HG03045 (cell line): ENCODE results near the gene OR8G5.
"Not testable (repeated sequence)": the region's sequence is repeated elsewhere in the genome, so short reads cannot be mapped to it uniquely, and the experiment has no call there.

Source experiments
- ATAC-seq: cut with Tn5 transposase; IDR thresholded peaks from one replicate; pipeline ENCODE4 v1.9.1; 2021; ENCODE audit warnings: mild to moderate bottlenecking, moderate library complexity; ENCODE audit not compliant: unreplicated experiment

The OR8G5 gene, protein sequence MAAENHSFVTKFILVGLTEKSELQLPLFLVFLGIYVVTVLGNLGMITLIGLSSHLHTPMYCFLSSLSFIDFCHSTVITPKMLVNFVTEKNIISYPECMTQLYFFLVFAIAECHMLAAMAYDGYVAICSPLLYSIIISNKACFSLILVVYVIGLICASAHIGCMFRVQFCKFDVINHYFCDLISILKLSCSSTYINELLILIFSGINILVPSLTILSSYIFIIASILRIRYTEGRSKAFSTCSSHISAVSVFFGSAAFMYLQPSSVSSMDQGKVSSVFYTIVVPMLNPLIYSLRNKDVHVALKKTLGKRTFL

DNA sequence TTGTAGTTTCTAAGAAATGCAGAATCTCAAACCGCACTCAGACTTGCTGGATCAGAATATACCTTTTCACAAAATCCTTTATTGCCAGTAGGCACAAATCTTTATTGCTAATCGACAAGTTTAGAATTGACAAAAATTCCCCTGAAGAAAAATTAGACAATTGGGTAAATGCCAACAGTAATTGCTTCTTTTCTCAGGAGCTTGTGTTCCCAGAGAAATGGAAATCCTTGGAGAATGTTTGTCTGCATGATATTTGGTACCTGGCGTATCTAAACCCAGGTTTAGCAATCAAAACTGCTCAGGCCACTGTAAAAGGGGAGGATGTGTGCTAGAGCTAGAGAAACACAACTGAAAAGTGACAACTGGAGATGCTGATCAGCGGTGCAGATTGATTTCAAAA is at the start of gene OR8G5:
Gene OR8G5, plus strand, starts transcription at position 301 of the 400 bp plus-strand sequence. CDS start 8,556 bp downstream, outside the sequence.
- no peak for ATAC-seq

GRCh38 chr11:124207102-124207792 is 48.9 kb upstream of the OR8G5 start:
- ATAC-seq: no peak

- ATAC-seq: no peak
These were observed 46.3 kb upstream of the OR8G5 start for GRCh38 chr11:124209824-124210357.

DNA sequence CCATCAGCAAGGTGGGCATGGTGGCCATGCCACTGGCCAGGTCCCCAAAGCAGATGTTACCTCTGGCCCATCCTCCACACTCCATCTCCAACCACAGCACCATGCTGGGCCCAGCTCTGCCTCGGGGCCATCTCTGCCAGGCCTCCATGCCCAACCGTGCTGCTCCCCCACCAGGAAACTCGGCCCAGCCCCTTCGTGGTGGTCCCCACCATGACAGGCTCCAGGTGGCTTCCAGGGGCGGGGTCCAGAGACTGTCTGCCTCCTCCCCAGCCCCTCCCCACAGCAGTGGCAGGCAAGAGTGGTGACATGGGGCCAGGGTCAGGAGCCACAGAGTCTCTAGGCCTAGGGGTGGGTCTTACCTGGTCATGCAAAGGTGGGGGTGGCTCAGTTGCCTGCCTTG is 45.8 kb upstream of the OR8G5 start:
- no peak for ATAC-seq

DNA sequence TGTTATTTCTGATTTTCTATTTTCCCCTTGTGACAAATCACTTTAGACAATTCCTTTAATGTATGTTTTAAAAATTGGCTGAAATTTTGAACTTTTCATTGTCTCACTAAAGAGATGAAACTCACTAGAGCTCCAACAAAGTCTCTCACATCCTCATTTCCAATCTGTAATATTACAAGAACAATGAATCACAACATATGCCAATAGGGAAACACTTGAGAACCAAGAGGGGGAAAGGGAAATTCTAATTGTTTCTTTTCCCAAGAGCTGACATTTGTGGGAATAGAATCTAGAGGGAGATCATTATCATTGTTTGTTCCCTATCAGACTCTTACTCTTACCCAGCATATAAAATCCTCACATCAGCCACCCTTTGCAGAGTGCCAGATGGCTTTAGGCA is 44.9 kb upstream of the OR8G5 start:
- no peak for ATAC-seq

DNA sequence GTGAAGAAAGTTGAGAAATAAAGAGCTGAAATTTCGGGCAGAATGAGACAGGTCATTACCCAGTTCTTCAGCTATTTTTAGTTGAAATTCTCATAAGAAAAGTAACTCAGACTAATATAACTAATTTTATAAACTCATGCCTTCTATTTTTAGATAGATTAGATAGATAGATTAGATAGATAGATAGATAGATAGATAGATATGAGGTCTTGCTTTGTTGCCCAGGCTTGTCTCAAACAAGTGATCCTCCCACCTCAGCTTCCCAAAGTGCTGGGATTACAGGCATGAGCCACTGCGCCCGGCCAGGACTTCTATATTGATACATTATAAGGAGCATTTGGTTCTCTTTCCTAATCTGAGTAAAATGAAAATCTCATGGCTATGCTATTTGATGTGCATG is 42.1 kb upstream of the OR8G5 start:
- ATAC-seq: no peak

GRCh38 chr11:124219126-124219525 is 37.0 kb upstream of the OR8G5 start:
- no peak for ATAC-seq

DNA sequence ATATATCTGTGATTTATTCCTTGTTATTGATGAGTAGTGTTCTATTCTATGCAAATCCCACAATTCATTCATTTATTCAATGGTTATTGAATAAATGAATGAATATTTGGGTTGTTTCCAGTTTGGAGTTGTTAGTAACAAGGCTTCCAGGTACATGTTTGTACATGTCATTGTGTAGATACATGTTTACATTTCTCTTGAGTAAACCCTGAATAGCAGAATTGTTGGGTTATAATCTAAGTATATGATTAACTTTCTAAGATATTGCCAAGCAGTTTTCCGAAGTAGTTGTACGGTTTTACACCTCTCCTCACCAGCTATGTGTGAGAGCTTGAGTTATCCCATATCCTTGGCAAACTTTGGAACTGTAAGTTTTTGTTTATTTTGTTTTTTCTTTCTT is 33.8 kb upstream of the OR8G5 start:
- ATAC-seq: no peak

GRCh38 chr11:124224618-124225423 is 31.4 kb upstream of the OR8G5 start:
- ATAC-seq: not testable (repeated sequence)

DNA sequence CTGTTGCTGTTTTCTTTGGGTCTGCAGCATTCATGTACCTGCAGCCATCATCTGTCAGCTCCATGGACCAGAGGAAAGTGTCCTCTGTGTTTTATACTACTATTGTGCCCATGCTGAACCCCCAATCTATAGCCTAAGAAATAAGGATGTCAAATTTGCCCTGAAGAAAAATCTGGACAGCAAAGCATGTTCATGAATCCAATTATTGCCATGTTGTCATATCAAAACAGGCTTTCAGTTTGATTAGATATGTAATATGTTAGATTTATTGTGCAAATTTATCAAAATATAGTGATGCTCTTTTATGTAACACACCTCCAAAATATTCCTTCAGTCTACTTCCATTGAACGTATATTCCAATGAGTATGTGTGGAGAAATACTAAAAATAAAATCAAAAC is 30.7 kb upstream of the OR8G5 start:
- ATAC-seq: no peak

- ATAC-seq: no peak
These were observed 22.8 kb upstream of the OR8G5 start for GRCh38 chr11:124233376-124233775.

DNA sequence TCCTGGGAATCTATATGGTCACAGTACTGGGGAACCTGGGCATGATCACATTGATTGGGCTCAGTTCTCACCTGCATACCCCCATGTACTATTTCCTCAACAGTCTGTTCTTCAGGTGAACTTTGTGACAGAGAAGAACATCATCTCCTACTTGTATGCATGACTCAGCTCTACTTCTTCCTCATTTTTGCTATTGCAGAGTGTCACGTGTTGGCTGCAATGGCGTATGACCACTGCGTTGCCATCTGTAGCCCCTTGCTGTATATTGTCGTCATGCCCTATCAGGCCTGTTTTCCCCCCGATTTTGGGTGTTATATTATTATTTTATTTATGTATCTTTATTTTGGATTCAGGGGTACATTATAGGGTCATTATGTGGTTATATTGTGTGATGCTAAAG is 17.7 kb upstream of the OR8G5 start:
- no peak for ATAC-seq

- no peak for ATAC-seq
These were observed 15.4 kb upstream of the OR8G5 start, which contains the start of gene OR8G1 for GRCh38 chr11:124240621-124241397. Gene OR8G1 (plus strand): TSS chr11:124241095. CDS start chr11:124249676, 8,581 bp downstream.

DNA sequence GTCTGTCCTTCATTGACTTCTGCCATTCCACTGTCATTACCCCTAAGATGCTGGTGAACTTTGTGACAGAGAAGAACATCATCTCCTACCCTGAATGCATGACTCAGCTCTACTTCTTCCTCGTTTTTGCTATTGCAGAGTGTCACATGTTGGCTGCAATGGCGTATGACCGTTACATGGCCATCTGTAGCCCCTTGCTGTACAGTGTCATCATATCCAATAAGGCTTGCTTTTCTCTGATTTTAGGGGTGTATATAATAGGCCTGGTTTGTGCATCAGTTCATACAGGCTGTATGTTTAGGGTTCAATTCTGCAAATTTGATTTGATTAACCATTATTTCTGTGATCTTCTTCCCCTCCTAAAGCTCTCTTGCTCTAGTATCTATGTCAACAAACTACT is 6.3 kb upstream of the OR8G5 start:
- not testable (repeated sequence) for ATAC-seq

GRCh38 chr11:124265041-124265440 is 8.9 kb downstream of the OR8G5 start:
- ATAC-seq: not testable (repeated sequence)

- ATAC-seq: not testable (repeated sequence)
These were observed 14.7 kb downstream of the OR8G5 start for GRCh38 chr11:124270886-124271285.

- ATAC-seq: no peak
These were observed 17.8 kb downstream of the OR8G5 start for GRCh38 chr11:124274000-124274399.

GRCh38 chr11:124276081-124276480 is 19.9 kb downstream of the OR8G5 start:
- ATAC-seq: no peak

DNA sequence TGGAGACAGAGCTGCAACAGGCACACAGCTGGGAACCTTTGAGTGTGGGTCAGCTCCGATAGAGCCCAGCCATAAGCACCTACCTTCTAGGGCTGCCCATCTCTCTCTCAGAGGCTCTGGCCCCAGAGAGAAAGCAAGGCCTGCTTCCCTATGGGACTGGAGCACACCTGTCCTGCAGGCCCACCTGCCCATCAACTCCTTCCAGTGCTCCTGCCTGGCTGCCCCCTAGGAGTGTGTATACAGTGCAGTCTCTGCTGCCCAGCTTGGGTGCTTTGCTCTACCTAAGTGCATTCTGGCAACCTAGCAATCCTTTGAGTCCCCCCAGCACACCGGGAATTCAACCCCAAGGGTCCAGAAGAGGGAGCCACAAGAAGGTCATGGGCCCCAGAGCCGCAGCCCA is 21.0 kb downstream of the OR8G5 start:
- ATAC-seq: no peak

DNA sequence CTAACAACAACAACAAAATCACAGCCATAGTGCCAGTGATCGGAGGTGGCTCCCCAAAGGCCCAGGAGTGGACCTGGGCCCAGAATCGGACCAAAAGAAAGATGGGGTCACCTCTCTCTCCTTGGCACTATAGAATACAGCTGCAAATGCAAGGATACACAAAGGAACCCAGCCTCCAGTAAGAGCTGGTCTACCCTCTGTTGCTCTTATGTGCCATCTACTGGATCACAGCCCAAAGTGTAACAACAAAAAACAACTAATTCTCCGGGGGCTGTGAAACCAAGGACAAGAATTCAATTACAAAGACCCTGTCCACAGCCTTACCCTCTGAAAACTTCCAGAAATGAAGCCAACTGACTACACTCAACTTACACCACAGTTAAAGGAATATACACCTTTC is 21.6 kb downstream of the OR8G5 start:
- no peak for ATAC-seq
